MM.1S (cell line): Measurements from ENCODE around the gene C1QTNF6.

Source experiments
- EZH2 ChIP-seq: fragments of 300-600 bp; sonication (generic); optimal IDR thresholded peaks from 2 replicates; pipeline ENCODE3; 2017; ENCODE audit warnings: low read depth, mild to moderate bottlenecking, antibody characterized with exemption, low read length, mixed read lengths
- EZH2phosphoT487 ChIP-seq: fragments of 300-600 bp; sonication (generic); IDR thresholded peaks from 2 replicates; pipeline ENCODE4 v1.6.1; 2018; ENCODE audit warnings: antibody characterized with exemption, low read length
- TF ChIP-seq, protein P1 (sequence below): fragments of 300-600 bp; sonication (generic); IDR thresholded peaks from 2 replicates; pipeline ENCODE4 v1.5.1; 2016; ENCODE audit warnings: antibody characterized with exemption, low read length, mixed read lengths

DNA sequence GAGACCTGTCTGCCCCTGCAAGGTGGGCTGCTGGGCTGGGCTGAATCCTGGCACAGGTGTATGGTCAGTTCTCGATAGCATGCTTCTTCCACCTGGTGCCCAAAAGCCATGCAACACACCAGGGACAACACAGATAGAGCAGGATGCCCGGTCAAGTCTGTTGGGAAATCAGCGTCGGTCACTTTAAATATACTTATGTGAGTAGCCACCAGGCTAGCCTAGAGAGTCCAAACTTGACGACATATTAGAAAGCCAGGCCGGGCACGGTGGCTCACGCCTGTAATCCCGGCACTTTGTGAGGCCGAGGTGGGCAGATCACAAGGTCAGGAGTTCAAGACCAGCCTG, 8.9 kb downstream of the C1QTNF6 start:
- TF ChIP-seq EZH2phosphoT487 (no peak), EZH2 (no peak)
- TF ChIP-seq, protein P1, sequence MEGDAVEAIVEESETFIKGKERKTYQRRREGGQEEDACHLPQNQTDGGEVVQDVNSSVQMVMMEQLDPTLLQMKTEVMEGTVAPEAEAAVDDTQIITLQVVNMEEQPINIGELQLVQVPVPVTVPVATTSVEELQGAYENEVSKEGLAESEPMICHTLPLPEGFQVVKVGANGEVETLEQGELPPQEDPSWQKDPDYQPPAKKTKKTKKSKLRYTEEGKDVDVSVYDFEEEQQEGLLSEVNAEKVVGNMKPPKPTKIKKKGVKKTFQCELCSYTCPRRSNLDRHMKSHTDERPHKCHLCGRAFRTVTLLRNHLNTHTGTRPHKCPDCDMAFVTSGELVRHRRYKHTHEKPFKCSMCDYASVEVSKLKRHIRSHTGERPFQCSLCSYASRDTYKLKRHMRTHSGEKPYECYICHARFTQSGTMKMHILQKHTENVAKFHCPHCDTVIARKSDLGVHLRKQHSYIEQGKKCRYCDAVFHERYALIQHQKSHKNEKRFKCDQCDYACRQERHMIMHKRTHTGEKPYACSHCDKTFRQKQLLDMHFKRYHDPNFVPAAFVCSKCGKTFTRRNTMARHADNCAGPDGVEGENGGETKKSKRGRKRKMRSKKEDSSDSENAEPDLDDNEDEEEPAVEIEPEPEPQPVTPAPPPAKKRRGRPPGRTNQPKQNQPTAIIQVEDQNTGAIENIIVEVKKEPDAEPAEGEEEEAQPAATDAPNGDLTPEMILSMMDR: no peak
